HepG2 (cell line): ENCODE data around the gene PRR11. TPM values are rescaled to one million over a fixed set of nuclear protein-coding genes. Genes with fewer than 3 reads are reported as not detected.
A peak's percentile ranks its signal among the peaks of the same experiment; 100 is the strongest.

Source experiments
- ADNP ChIP-seq: sonication (generic); formaldehyde crosslinking; IDR thresholded peaks from 2 replicates; pipeline ENCODE4 v1.4.0; 2020; ENCODE audit warnings: missing genetic modification reagents
- ATAD3A ChIP-seq: sonication (generic); formaldehyde crosslinking; IDR thresholded peaks from 2 replicates; pipeline ENCODE4 v1.4.0; 2020; ENCODE audit warnings: missing genetic modification reagents
- ATF7-NPFF ChIP-seq: sonication (generic); formaldehyde crosslinking; IDR thresholded peaks from 2 replicates; pipeline ENCODE4 v1.8.1; 2023; ENCODE audit warnings: mild to moderate bottlenecking, low read depth, missing genetic modification reagents, moderate library complexity
- ETV5 ChIP-seq: IDR thresholded peaks from 2 replicates; pipeline ENCODE4 v1.6.1; 2018; ENCODE audit warnings: missing biosample characterization, missing genetic modification reagents, inconsistent platforms, borderline replicate concordance
- IRF9 ChIP-seq: sonication (generic); formaldehyde crosslinking; IDR thresholded peaks from 2 replicates; pipeline ENCODE4 v1.8.0; 2022; ENCODE audit warnings: missing genetic modification reagents, mild to moderate bottlenecking, borderline replicate concordance
- JDP2 ChIP-seq: sonication (generic); formaldehyde crosslinking; IDR thresholded peaks from 2 replicates; pipeline ENCODE4 v1.8.1; 2022; ENCODE audit warnings: missing genetic modification reagents, borderline replicate concordance
- MATR3 ChIP-seq: sonication (generic); formaldehyde crosslinking; IDR thresholded peaks from 2 replicates; pipeline ENCODE4 v1.4.0; 2020; ENCODE audit warnings: missing genetic modification reagents
- MIER3 ChIP-seq: IDR thresholded peaks from 2 replicates; pipeline ENCODE4 v1.6.1; 2016; ENCODE audit warnings: missing compliant biosample characterization, borderline replicate concordance
- RCOR2 ChIP-seq: IDR thresholded peaks from 2 replicates; pipeline ENCODE4 v1.6.1; 2016; ENCODE audit warnings: missing biosample characterization, missing genetic modification reagents
- SNAI1 ChIP-seq: sonication (generic); formaldehyde crosslinking; IDR thresholded peaks from 2 replicates; pipeline ENCODE4 v1.5.0; 2020; ENCODE audit warnings: mild to moderate bottlenecking, missing genetic modification reagents, borderline replicate concordance
- SP2 ChIP-seq: sonication (generic); formaldehyde crosslinking; IDR thresholded peaks from 2 replicates; pipeline ENCODE4 v1.5.1; 2020; ENCODE audit warnings: mild to moderate bottlenecking, missing genetic modification reagents
- ZBTB1 ChIP-seq: sonication (generic); formaldehyde crosslinking; IDR thresholded peaks from 2 replicates; pipeline ENCODE4 v1.4.0; 2020; ENCODE audit warnings: missing genetic modification reagents, borderline replicate concordance
- ZNF253 ChIP-seq: sonication (generic); formaldehyde crosslinking; IDR thresholded peaks from 2 replicates; pipeline ENCODE4 v1.8.0; 2022; ENCODE audit warnings: mild to moderate bottlenecking, missing genetic modification reagents, borderline replicate concordance
- ZNF331 ChIP-seq: sonication (generic); formaldehyde crosslinking; IDR thresholded peaks from 2 replicates; pipeline ENCODE4 v1.4.0; 2020; ENCODE audit warnings: missing genetic modification reagents
- ZNF33B ChIP-seq: sonication (generic); formaldehyde crosslinking; IDR thresholded peaks from 2 replicates; pipeline ENCODE4 v1.5.1; 2020; ENCODE audit warnings: mild to moderate bottlenecking, missing genetic modification reagents
- ZNF550 ChIP-seq: sonication (generic); formaldehyde crosslinking; IDR thresholded peaks from 2 replicates; pipeline ENCODE4 v1.4.0; 2020; ENCODE audit warnings: mild to moderate bottlenecking, missing genetic modification reagents, borderline replicate concordance
- ZNF737 ChIP-seq: sonication (generic); formaldehyde crosslinking; IDR thresholded peaks from 2 replicates; pipeline ENCODE4 v1.5.0; 2020; ENCODE audit warnings: missing genetic modification reagents, mild to moderate bottlenecking, borderline replicate concordance
- ZNF777 ChIP-seq: sonication (generic); formaldehyde crosslinking; IDR thresholded peaks from 2 replicates; pipeline ENCODE4 v1.4.0; 2020; ENCODE audit warnings: missing genetic modification reagents
- ZNF792 ChIP-seq: IDR thresholded peaks from 2 replicates; pipeline ENCODE4 v1.6.1; 2016
- ZNF878 ChIP-seq: sonication (generic); formaldehyde crosslinking; IDR thresholded peaks from 2 replicates; pipeline ENCODE4 v1.8.1; 2023; ENCODE audit warnings: mild to moderate bottlenecking, missing genetic modification reagents, moderate library complexity
- polyA plus RNA-seq, 8 experiments: library from polyadenylated mRNA; depleted of rRNA in 3 of 8; stranded (reverse) in 7 of 8; unstranded in 1 of 8; fragments of >200 nt; fragmentation: Illumina TruSeq in 4 of 8; extraction: Trizol in 4 of 8; gene quantifications; 2 replicates each; pipeline versions ENCODE4 v1.2.1 to v1.2.3, GENCODE V29; 2011 to 2016; ENCODE audit warnings: low read depth in 4 of 8, missing spikeins in 1 of 8, mixed read lengths in 1 of 8; ENCODE audit not compliant: insufficient read depth in 1 of 8
- total RNA-seq, 5 experiments: library from RNA; depleted of rRNA; stranded (reverse); fragments of >200 nt; fragmentation: Illumina TruSeq; extraction: Trizol; gene quantifications; 2 replicates each; pipeline ENCODE4 v1.2.3, GENCODE V29; 2016; ENCODE audit warnings: low read depth in 1 of 5
- TF ChIP-seq, protein P1 (sequence below): sonication (generic); formaldehyde crosslinking; IDR thresholded peaks from 2 replicates; pipeline ENCODE4 v1.9.0; 2022; ENCODE audit warnings: missing genetic modification reagents, mild to moderate bottlenecking, borderline replicate concordance
- TF ChIP-seq, protein P2 (sequence below): sonication (generic); formaldehyde crosslinking; IDR thresholded peaks from 2 replicates; pipeline ENCODE4 v1.4.0; 2020; ENCODE audit warnings: missing genetic modification reagents
- TF ChIP-seq, protein P3 (sequence below): sonication (generic); formaldehyde crosslinking; IDR thresholded peaks from 2 replicates; pipeline ENCODE4 v1.5.1; 2020; ENCODE audit warnings: mild to moderate bottlenecking, missing genetic modification reagents, borderline replicate concordance

The PRR11 gene
- total and polyA plus RNA-seq, 2 of the 13 experiments (the other 11 are each of a cell fraction or from before 2014, with no cell fraction given) = 35.7 to 39.2 TPM

GRCh38 chr17:59106463-59107305, 48.9 kb upstream of the PRR11 start, which contains the start of gene TRIM37 (continued):
- TF ChIP-seq, protein P1, sequence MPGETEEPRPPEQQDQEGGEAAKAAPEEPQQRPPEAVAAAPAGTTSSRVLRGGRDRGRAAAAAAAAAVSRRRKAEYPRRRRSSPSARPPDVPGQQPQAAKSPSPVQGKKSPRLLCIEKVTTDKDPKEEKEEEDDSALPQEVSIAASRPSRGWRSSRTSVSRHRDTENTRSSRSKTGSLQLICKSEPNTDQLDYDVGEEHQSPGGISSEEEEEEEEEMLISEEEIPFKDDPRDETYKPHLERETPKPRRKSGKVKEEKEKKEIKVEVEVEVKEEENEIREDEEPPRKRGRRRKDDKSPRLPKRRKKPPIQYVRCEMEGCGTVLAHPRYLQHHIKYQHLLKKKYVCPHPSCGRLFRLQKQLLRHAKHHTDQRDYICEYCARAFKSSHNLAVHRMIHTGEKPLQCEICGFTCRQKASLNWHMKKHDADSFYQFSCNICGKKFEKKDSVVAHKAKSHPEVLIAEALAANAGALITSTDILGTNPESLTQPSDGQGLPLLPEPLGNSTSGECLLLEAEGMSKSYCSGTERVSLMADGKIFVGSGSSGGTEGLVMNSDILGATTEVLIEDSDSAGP (CRISPR knock-in tag) = peak; percentile 93; the same call in 1 of the 2 replicates
- TF ChIP-seq SP2 (CRISPR knock-in tag) = peak; percentile 23; the same call in 1 of the 2 replicates
- TF ChIP-seq IRF9 (CRISPR knock-in tag) = peak; percentile 97
- no peak; the same call in 1 of the 2 replicates for TF ChIP-seq RCOR2 (CRISPR knock-in tag)
- TF ChIP-seq, protein P2, sequence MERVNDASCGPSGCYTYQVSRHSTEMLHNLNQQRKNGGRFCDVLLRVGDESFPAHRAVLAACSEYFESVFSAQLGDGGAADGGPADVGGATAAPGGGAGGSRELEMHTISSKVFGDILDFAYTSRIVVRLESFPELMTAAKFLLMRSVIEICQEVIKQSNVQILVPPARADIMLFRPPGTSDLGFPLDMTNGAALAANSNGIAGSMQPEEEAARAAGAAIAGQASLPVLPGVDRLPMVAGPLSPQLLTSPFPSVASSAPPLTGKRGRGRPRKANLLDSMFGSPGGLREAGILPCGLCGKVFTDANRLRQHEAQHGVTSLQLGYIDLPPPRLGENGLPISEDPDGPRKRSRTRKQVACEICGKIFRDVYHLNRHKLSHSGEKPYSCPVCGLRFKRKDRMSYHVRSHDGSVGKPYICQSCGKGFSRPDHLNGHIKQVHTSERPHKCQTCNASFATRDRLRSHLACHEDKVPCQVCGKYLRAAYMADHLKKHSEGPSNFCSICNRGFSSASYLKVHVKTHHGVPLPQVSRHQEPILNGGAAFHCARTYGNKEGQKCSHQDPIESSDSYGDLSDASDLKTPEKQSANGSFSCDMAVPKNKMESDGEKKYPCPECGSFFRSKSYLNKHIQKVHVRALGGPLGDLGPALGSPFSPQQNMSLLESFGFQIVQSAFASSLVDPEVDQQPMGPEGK = peak; percentile 55
- TF ChIP-seq ZNF253 (CRISPR knock-in tag) = peak; percentile 82; the same call in 1 of the 2 replicates
- TF ChIP-seq ZNF878 (CRISPR knock-in tag) = peak; percentile 95
- peak; percentile 82; the same call in 1 of the 2 replicates for TF ChIP-seq ZNF33B (CRISPR knock-in tag)
- TF ChIP-seq ETV5 = peak; percentile 70
- peak; percentile 84; the same call in 1 of the 2 replicates for TF ChIP-seq ZNF331
- TF ChIP-seq MATR3 (CRISPR knock-in tag) = no peak
- no peak for TF ChIP-seq JDP2 (CRISPR knock-in tag)
- peak; percentile 87 for TF ChIP-seq ZNF792 (CRISPR knock-in tag)
- TF ChIP-seq, protein P3, sequence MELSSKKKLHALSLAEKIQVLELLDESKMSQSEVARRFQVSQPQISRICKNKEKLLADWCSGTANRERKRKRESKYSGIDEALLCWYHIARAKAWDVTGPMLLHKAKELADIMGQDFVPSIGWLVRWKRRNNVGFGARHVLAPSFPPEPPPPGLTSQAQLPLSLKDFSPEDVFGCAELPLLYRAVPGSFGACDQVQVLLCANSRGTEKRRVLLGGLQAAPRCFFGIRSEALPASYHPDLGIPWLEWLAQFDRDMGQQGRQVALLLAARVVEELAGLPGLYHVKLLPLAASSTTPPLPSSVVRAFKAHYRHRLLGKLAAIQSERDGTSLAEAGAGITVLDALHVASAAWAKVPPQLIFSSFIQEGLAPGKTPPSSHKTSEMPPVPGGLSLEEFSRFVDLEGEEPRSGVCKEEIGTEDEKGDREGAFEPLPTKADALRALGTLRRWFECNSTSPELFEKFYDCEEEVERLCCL = peak; percentile 24; the same call in 1 of the 2 replicates
- TF ChIP-seq ADNP (CRISPR knock-in tag) = no peak
- 0 out of 2 replicates have a peak, but pooled peaks have one; percentile 92 for TF ChIP-seq ZNF737 (CRISPR knock-in tag)
- TF ChIP-seq ATF7-NPFF = peak; percentile 16; the same call in 1 of the 2 replicates
- no peak; the same call in 1 of the 2 replicates for TF ChIP-seq ATAD3A (CRISPR knock-in tag)
- no peak for TF ChIP-seq ZNF550
- peak; percentile 72; the same call in 1 of the 2 replicates for TF ChIP-seq MIER3 (CRISPR knock-in tag)
- peak; percentile 22; the same call in 1 of the 2 replicates for TF ChIP-seq SNAI1 (CRISPR knock-in tag)
- TF ChIP-seq ZBTB1 (CRISPR knock-in tag) = no peak
- TF ChIP-seq ZNF777 (CRISPR knock-in tag) = peak; percentile 39; the same call in 1 of the 2 replicates
